ENCODE data around the gene CEP120.

DNA sequence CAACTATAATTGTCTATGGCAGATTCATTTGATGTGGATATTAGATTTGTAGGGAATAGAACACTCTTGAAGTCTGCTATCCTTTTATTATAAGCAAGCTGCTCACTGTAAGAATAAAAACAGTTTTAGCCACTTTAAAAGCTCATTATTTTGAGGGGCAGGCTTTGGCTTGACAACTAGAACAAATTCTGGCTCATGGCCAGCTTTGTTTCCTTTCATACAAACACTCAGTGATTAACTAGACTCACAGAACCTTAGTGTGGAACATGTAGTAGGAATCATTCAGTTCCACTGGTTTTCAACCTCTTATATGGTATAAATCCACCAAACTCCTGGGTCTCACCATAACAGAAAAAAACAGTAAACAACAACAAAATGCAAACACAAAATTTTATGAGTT lies 27.4 kb upstream of the CEP120 start:
- TF ChIP-seq, protein P1, sequence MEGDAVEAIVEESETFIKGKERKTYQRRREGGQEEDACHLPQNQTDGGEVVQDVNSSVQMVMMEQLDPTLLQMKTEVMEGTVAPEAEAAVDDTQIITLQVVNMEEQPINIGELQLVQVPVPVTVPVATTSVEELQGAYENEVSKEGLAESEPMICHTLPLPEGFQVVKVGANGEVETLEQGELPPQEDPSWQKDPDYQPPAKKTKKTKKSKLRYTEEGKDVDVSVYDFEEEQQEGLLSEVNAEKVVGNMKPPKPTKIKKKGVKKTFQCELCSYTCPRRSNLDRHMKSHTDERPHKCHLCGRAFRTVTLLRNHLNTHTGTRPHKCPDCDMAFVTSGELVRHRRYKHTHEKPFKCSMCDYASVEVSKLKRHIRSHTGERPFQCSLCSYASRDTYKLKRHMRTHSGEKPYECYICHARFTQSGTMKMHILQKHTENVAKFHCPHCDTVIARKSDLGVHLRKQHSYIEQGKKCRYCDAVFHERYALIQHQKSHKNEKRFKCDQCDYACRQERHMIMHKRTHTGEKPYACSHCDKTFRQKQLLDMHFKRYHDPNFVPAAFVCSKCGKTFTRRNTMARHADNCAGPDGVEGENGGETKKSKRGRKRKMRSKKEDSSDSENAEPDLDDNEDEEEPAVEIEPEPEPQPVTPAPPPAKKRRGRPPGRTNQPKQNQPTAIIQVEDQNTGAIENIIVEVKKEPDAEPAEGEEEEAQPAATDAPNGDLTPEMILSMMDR (IDR thresholded peaks at IDR 0.05; ENCODE audit: low read length), result no peak
- TF ChIP-seq EZH2phosphoT487 (IDR thresholded peaks at IDR 0.05; ENCODE audit: low read length) (no peak), EZH2 (optimal IDR thresholded peaks at IDR 0.05; ENCODE audit: low read depth, low read length) (no peak)

Measured in MM.1S (cell line).